ENCODE measurements around the gene CDHR3. TPM values are rescaled to one million over a fixed set of nuclear protein-coding genes. Genes with fewer than 3 reads are reported as not detected.

CDHR3 gene
- total and polyA plus RNA-seq, 2 of the 8 experiments (the other 6 are each of a cell fraction or from before 2014, with no cell fraction given), result 6.4 to 6.8 TPM

DNA sequence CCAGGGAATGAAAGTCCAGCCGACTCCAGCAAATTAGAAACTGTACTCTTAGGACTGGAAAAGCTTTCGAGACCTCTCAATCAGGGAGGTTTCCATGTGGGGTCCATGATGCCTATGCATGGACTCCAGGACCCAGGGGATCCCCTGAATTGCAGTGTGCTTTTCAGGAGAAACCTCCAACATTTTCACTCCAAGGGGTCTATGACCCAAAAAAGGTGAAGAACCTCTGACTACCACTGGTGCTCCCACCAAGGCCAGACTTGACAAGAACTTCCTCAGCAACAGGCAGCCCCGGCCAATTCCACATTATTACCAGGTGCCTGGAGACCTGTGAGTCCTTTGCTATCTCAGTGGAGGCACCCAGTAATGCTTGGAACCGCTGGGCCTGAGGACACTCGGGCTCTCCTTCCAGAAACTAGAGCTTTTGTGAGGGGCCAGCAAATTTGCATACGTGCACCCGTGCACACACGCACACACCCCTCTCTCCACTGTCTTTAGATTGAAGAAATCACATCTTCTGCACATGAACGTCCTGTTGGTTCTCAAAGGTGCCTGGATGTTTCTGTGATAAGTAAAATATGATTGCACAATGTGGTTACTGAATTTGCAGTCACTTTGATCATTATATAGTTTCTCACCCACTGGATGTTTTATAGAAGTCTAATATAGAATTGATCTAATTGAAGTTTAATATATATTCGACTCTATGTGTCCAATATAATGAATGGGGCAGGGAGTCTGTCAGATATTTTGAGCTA lies 94.3 kb downstream of the CDHR3 start (continued):
- TF ChIP-seq, protein P1, sequence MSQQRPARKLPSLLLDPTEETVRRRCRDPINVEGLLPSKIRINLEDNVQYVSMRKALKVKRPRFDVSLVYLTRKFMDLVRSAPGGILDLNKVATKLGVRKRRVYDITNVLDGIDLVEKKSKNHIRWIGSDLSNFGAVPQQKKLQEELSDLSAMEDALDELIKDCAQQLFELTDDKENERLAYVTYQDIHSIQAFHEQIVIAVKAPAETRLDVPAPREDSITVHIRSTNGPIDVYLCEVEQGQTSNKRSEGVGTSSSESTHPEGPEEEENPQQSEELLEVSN (IDR thresholded peaks at IDR 0.05), result no peak
- TF ChIP-seq CHD1 (IDR thresholded peaks at IDR 0.05; ENCODE audit: low read depth, low read length) (no peak), BACH1 (IDR thresholded peaks at IDR 0.05; ENCODE audit: low read length) (no peak), RXRA (IDR thresholded peaks at IDR 0.05; ENCODE audit: insufficient read depth, low read depth, low read length) (no peak), BRCA1 (IDR thresholded peaks at IDR 0.05; ENCODE audit: low read depth, low read length) (no peak), POU5F1 (IDR thresholded peaks at IDR 0.05; ENCODE audit: low read depth, low read length) (no peak), ASH2L (IDR thresholded peaks at IDR 0.05; ENCODE audit: low read length) (no peak)
- TF ChIP-seq, protein P2, sequence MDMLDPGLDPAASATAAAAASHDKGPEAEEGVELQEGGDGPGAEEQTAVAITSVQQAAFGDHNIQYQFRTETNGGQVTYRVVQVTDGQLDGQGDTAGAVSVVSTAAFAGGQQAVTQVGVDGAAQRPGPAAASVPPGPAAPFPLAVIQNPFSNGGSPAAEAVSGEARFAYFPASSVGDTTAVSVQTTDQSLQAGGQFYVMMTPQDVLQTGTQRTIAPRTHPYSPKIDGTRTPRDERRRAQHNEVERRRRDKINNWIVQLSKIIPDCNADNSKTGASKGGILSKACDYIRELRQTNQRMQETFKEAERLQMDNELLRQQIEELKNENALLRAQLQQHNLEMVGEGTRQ (IDR thresholded peaks at IDR 0.05; ENCODE audit: low read length), result no peak
- TF ChIP-seq, protein P3, sequence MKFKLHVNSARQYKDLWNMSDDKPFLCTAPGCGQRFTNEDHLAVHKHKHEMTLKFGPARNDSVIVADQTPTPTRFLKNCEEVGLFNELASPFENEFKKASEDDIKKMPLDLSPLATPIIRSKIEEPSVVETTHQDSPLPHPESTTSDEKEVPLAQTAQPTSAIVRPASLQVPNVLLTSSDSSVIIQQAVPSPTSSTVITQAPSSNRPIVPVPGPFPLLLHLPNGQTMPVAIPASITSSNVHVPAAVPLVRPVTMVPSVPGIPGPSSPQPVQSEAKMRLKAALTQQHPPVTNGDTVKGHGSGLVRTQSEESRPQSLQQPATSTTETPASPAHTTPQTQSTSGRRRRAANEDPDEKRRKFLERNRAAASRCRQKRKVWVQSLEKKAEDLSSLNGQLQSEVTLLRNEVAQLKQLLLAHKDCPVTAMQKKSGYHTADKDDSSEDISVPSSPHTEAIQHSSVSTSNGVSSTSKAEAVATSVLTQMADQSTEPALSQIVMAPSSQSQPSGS (IDR thresholded peaks at IDR 0.05; ENCODE audit: low read length), result no peak
